ENCODE results near the gene PAK4. TPM values are rescaled to one million over a fixed set of nuclear protein-coding genes. Genes with fewer than 3 reads are reported as not detected.

PAK4 gene
- total RNA-seq, 2 donors from 2014 or later: 63.9 to 68.1 TPM

- TF ChIP-seq CTCF (conservative IDR thresholded peaks at IDR 0.05): no peak
- Mint-ChIP-seq H3K9me3 (no peaks in the 10 kb centered on the region), H3K36me3 (ENCODE audit: low read depth) (no peaks in the 10 kb centered on the region), H3K27ac (peak overlapping the region; percentile 64), H3K4me3 (no peak overlapping the region), H3K4me1 (peaks cover 25% of the 10 kb centered on the region), H3K27me3 (ENCODE audit: insufficient read depth) (no peaks in the 10 kb centered on the region)
- WGBS, 2 experiments (ENCODE audit: insufficient coverage in 1 of 2, insufficient read length in 1 of 2): 89 to 90% methylated on average over 19 to 20 of the region's 20 CpGs
- Histone ChIP-seq H3K9ac (ENCODE audit: extremely low read depth, low read length, poor library complexity, severe bottlenecking) (no peak overlapping the region), H3K27ac (ENCODE audit: low read depth, low read length) (no peak overlapping the region), H3K4me1 (ENCODE audit: control insufficient read depth, insufficient read depth, low read length) (peaks cover 8% of the 10 kb centered on the region), H3K4me3 (ENCODE audit: low read length) (no peak overlapping the region), H3K9me3 (ENCODE audit: control insufficient read depth, low read length) (no peaks in the 10 kb centered on the region), H3K27me3 (ENCODE audit: control insufficient read depth, insufficient read depth, low read length, poor library complexity, severe bottlenecking) (no peaks in the 10 kb centered on the region), H3K36me3 (ENCODE audit: control insufficient read depth, insufficient read depth, low read length) (no peaks in the 10 kb centered on the region)
- DNase-seq: peak; percentile 41
Observed at GRCh38 chr19:39132344-39132969, 6.9 kb downstream of the PAK4 start.

- Mint-ChIP-seq H3K27ac (peak overlapping the region; percentile 76), H3K4me1 (peaks cover 28% of the 10 kb centered on the region), H3K36me3 (ENCODE audit: low read depth) (no peaks in the 10 kb centered on the region), H3K9me3 (no peaks in the 10 kb centered on the region), H3K27me3 (ENCODE audit: insufficient read depth) (no peaks in the 10 kb centered on the region), H3K4me3 (no peak overlapping the region)
- Histone ChIP-seq H3K9me3 (ENCODE audit: control insufficient read depth, low read length) (no peaks in the 10 kb centered on the region), H3K4me1 (ENCODE audit: control insufficient read depth, insufficient read depth, low read length) (peaks cover 8% of the 10 kb centered on the region), H3K4me3 (ENCODE audit: low read length) (no peak overlapping the region), H3K9ac (ENCODE audit: extremely low read depth, low read length, poor library complexity, severe bottlenecking) (no peak overlapping the region), H3K36me3 (ENCODE audit: control insufficient read depth, insufficient read depth, low read length) (no peaks in the 10 kb centered on the region), H3K27ac (ENCODE audit: low read depth, low read length) (no peak overlapping the region), H3K27me3 (ENCODE audit: control insufficient read depth, insufficient read depth, low read length, poor library complexity, severe bottlenecking) (no peaks in the 10 kb centered on the region)
- 56 to 62% methylated on average over 12 to 22 of the region's 23 CpGs for WGBS, 2 experiments (ENCODE audit: insufficient coverage in 1 of 2, insufficient read length in 1 of 2)
- TF ChIP-seq CTCF (conservative IDR thresholded peaks at IDR 0.05): no peak
- DNase-seq: peak; percentile 72
Observed at GRCh38 chr19:39133431-39134270, 8.1 kb downstream of the PAK4 start.

GRCh38 chr19:39135701-39136100 is 10.1 kb downstream of the PAK4 start:
- Histone ChIP-seq H3K4me3 (ENCODE audit: low read length) (no peak overlapping the region), H3K9me3 (ENCODE audit: control insufficient read depth, low read length) (no peaks in the 10 kb centered on the region), H3K36me3 (ENCODE audit: control insufficient read depth, insufficient read depth, low read length) (no peaks in the 10 kb centered on the region), H3K27ac (ENCODE audit: low read depth, low read length) (no peak overlapping the region), H3K27me3 (ENCODE audit: control insufficient read depth, insufficient read depth, low read length, poor library complexity, severe bottlenecking) (no peaks in the 10 kb centered on the region), H3K9ac (ENCODE audit: extremely low read depth, low read length, poor library complexity, severe bottlenecking) (no peak overlapping the region), H3K4me1 (ENCODE audit: control insufficient read depth, insufficient read depth, low read length) (peaks cover 19% of the 10 kb centered on the region)
- Mint-ChIP-seq H3K4me3 (no peak overlapping the region), H3K27ac (no peak overlapping the region), H3K27me3 (ENCODE audit: insufficient read depth) (no peaks in the 10 kb centered on the region), H3K9me3 (no peaks in the 10 kb centered on the region), H3K36me3 (ENCODE audit: low read depth) (no peaks in the 10 kb centered on the region), H3K4me1 (peaks cover 41% of the 10 kb centered on the region)
- peak; percentile 44 for DNase-seq
- WGBS, 2 experiments (ENCODE audit: insufficient coverage in 1 of 2, insufficient read length in 1 of 2): 85 to 90% methylated on average over 7 to 11 of the region's 13 CpGs
- TF ChIP-seq CTCF (conservative IDR thresholded peaks at IDR 0.05): no peak
